ENCODE data around the gene CDH16. TPM values are rescaled to one million over a fixed set of nuclear protein-coding genes. Genes with fewer than 3 reads are reported as not detected.

The CDH16 gene
- total RNA-seq, 1 donor from 2014 or later: 0.13 TPM

- intact Hi-C loops (cut with DNase I): no loop called here
- DNase-seq (no peak), ATAC-seq (ENCODE audit: poor library complexity) (no peak)
Measured at GRCh38 chr16:66933776-66934137, 15.1 kb upstream of the CDH16 start.

GRCh38 chr16:66932076-66932475 lies 13.4 kb upstream of the CDH16 start:
- DNase-seq (no peak), ATAC-seq (ENCODE audit: poor library complexity) (no peak)
- intact Hi-C loops (cut with DNase I): no loop called here

GRCh38 chr16:66931665-66932064 lies 13.0 kb upstream of the CDH16 start:
- DNase-seq: no peak
- intact Hi-C loops (cut with DNase I): no loop called here
- ATAC-seq (ENCODE audit: poor library complexity): no peak

GRCh38 chr16:66930189-66930588 lies 11.5 kb upstream of the CDH16 start:
- ATAC-seq (ENCODE audit: poor library complexity): no peak
- DNase-seq: peak; percentile 26
- intact Hi-C loops (cut with DNase I): no loop called here

GRCh38 chr16:66928702-66929388 lies 10.2 kb upstream of the CDH16 start:
- DNase-seq: no peak
- no peak for ATAC-seq (ENCODE audit: poor library complexity)
- intact Hi-C loops (cut with DNase I): no loop called here

- intact Hi-C loops (cut with DNase I): no loop called here
- DNase-seq: no peak
- no peak for ATAC-seq (ENCODE audit: poor library complexity)
Measured at GRCh38 chr16:66927918-66928649, 9.4 kb upstream of the CDH16 start.

- ATAC-seq (ENCODE audit: poor library complexity) (peak; percentile 10), DNase-seq (no peak)
- intact Hi-C loops (cut with DNase I): no loop called here
Measured at GRCh38 chr16:66926961-66927436, 8.3 kb upstream of the CDH16 start.

- DNase-seq: peak; percentile 74
- intact Hi-C loops (cut with DNase I): no loop called here
Measured at GRCh38 chr16:66926171-66926947, 7.7 kb upstream of the CDH16 start.

GRCh38 chr16:66925322-66925840 lies 6.7 kb upstream of the CDH16 start, which contains the start of gene RRAD:
RRAD (minus strand) TSS chr16:66925535; CDS start chr16:66925179, 356 bp downstream.
- peak; percentile 76 for DNase-seq
- peak; percentile 41 for ATAC-seq (ENCODE audit: poor library complexity)
- intact Hi-C loops (cut with DNase I): no loop called here

More at GRCh38 chr16:66926171-66926947, 7.7 kb upstream of the CDH16 start:
- peak; percentile 58 for ATAC-seq (ENCODE audit: poor library complexity)

GRCh38 chr16:66924527-66925321 lies 6.0 kb upstream of the CDH16 start:
- DNase-seq (no peak), ATAC-seq (ENCODE audit: poor library complexity) (peak; percentile 32)
- intact Hi-C loops (cut with DNase I): no loop called here

GRCh38 chr16:66923866-66924265 lies 5.2 kb upstream of the CDH16 start:
- ATAC-seq (ENCODE audit: poor library complexity) (peak; percentile 1), DNase-seq (no peak)
- intact Hi-C loops (cut with DNase I): loop anchor here (2.0 kb wide), 1 partner anchor 17 kb away; no protein-coding TSS in a partner anchor

- intact Hi-C loops (cut with DNase I): loop anchor here (2.0 kb wide), 1 partner anchor 16 kb away; no protein-coding TSS in a partner anchor
- peak; percentile 34 for ATAC-seq (ENCODE audit: poor library complexity)
- DNase-seq: peak; percentile 75
Measured at GRCh38 chr16:66923247-66923731, 4.6 kb upstream of the CDH16 start.

GRCh38 chr16:66921729-66922450 lies 3.2 kb upstream of the CDH16 start:
- ATAC-seq (ENCODE audit: poor library complexity) (no peak), DNase-seq (no peak)
- intact Hi-C loops (cut with DNase I): loop anchor here (2.0 kb wide), 1 partner anchor 15 kb away; no protein-coding TSS in a partner anchor

GRCh38 chr16:66920924-66921680 lies 2.4 kb upstream of the CDH16 start:
- intact Hi-C loops (cut with DNase I): no loop called here
- ATAC-seq (ENCODE audit: poor library complexity) (peak; percentile 17), DNase-seq (no peak)

GRCh38 chr16:66920299-66920590 lies 1.6 kb upstream of the CDH16 start:
- ATAC-seq (ENCODE audit: poor library complexity) (no peak), DNase-seq (no peak)
- intact Hi-C loops (cut with DNase I): no loop called here

GRCh38 chr16:66919569-66920298 lies 1.0 kb upstream of the CDH16 start:
- intact Hi-C loops (cut with DNase I): no loop called here

More at GRCh38 chr16:66919569-66920298, 1.0 kb upstream of the CDH16 start:
- ATAC-seq (ENCODE audit: poor library complexity) (no peak), DNase-seq (no peak)

Measured in Right ventricle myocardium superior (tissue), 1 donor.